SK-N-SH (cell line): Measurements from ENCODE around the gene CFAP65.

Experiments
- CTCF ChIP-seq: fragments of 200-600 bp; sonication (generic); IDR thresholded peaks from 2 replicates; pipeline ENCODE4 v1.6.1; 2017; ENCODE audit warnings: antibody characterized with exemption, mild to moderate bottlenecking, moderate library complexity
- USF1 ChIP-seq: IDR thresholded peaks from 2 replicates; pipeline ENCODE4 v1.4.0; 2012; ENCODE audit warnings: low read depth, borderline replicate concordance

- TF ChIP-seq CTCF (no peak), USF1 (no peak)
Measured at GRCh38 chr2:218986148-218986761, 55.1 kb downstream of the CFAP65 start.
